ENCODE data around the gene SRPK2. TPM values are rescaled to one million over a fixed set of nuclear protein-coding genes. Genes with fewer than 3 reads are reported as not detected.

The SRPK2 gene
- total and polyA plus RNA-seq, 2 of the 13 experiments (the other 11 are each of a cell fraction or from before 2014, with no cell fraction given), result 10.1 to 22.3 TPM

GRCh38 chr7:105125745-105126144, 263.0 kb downstream of the SRPK2 start (continued):
- TF ChIP-seq FLYWCH1 (CRISPR knock-in tag; IDR thresholded peaks at IDR 0.05) (no peak), TMF1 (CRISPR knock-in tag; IDR thresholded peaks at IDR 0.05; ENCODE audit: low read depth) (no peak), ZSCAN21 (CRISPR knock-in tag; IDR thresholded peaks at IDR 0.05; ENCODE audit: borderline replicate concordance) (no peak), TEF (CRISPR knock-in tag; IDR thresholded peaks at IDR 0.05) (no peak), POLR2G (IDR thresholded peaks at IDR 0.05; ENCODE audit: low read depth, low read length) (no peak), NCOA2 (CRISPR knock-in tag; IDR thresholded peaks at IDR 0.05) (no peak), FOXO1 (CRISPR knock-in tag; IDR thresholded peaks at IDR 0.05) (no peak), ZNF335 (CRISPR knock-in tag; IDR thresholded peaks at IDR 0.05) (no peak)

- intact Hi-C loops (cut with micrococcal nuclease; ENCODE audit: unreplicated experiment) (no loop called here), in situ Hi-C loops (cut with HindIII; ENCODE audit: extremely low pct_ligation_motif_present, low pct_unique_long_range_greater_than_20kb) (no loop called here)
- no TSS peak for BruUV-seq (replicated peaks)
- Histone ChIP-seq H3K27me3 (ENCODE audit: control insufficient read depth in 1 of 2, insufficient read depth in 2 of 2, low read length in 2 of 2) (no peaks in the 10 kb centered on the region), H3K4me3 (replicated peaks in 1 of 3; ENCODE audit: insufficient read depth in 1 of 3, low read depth in 2 of 3, low read length in 3 of 3) (no peak overlapping the region), H2AFZ (ENCODE audit: low read length) (no peak overlapping the region), H3K79me2 (ENCODE audit: insufficient read depth, low read length) (no peaks in the 10 kb centered on the region), H3K9me3 (ENCODE audit: low read length) (no peaks in the 10 kb centered on the region), H3K9ac (ENCODE audit: insufficient read depth, low read depth, low read length) (no peak overlapping the region), H3K4me2 (ENCODE audit: low read depth, low read length) (no peak overlapping the region), H3K4me1 (ENCODE audit: insufficient read depth, low read length) (peaks cover 11% of the 10 kb centered on the region), H4K20me1 (ENCODE audit: insufficient read depth, low read length) (no peaks in the 10 kb centered on the region), H3K36me3 (replicated peaks in 1 of 2; ENCODE audit: control insufficient read depth in 1 of 2, insufficient read depth in 2 of 2, low read length in 2 of 2) (peaks cover 2 to 35% of the 10 kb centered on the region in 2 experiments; a peak in 4 of 5 replicates), H3K27ac (ENCODE audit: extremely low read length, insufficient read depth, low read length) (no peak overlapping the region)
- ATAC-seq, result no peak
- TF ChIP-seq DR1 (CRISPR knock-in tag; IDR thresholded peaks at IDR 0.05), result no peak
- TF ChIP-seq POLR2A (IDR thresholded peaks at IDR 0.05; ENCODE audit: insufficient read depth in 1 of 2, low read depth in 2 of 2, low read length in 2 of 2), result no peak
- no peak for TF ChIP-seq RXRB (CRISPR knock-in tag; IDR thresholded peaks at IDR 0.05; ENCODE audit: borderline replicate concordance)
- TF ChIP-seq ZNF24 (IDR thresholded peaks at IDR 0.05), result no peak
- TF ChIP-seq KLF13 (CRISPR knock-in tag; IDR thresholded peaks at IDR 0.05), result no peak
- DNase-seq (ENCODE audit: low spot score), result no peak
- no peak for FAIRE-seq
- CTCF ChIA-PET (ENCODE audit: low intra/inter-chr PET ratio, low total read pairs), result no interaction called here
- POLR2A ChIA-PET, result no interaction called here
- 88% methylated on average over 8 of the region's 8 CpGs for WGBS (ENCODE audit: low lambda C conversion rate)
These were observed 266.1 kb downstream of the SRPK2 start for GRCh38 chr7:105122619-105123018.

Data from HepG2 (cell line).